Activated CD8-positive, alpha-beta T cell treated with anti-CD3 and anti-CD28 coated beads, Interleukin-2, amount 10 ng/mL, durations not matched to agents 7 days and 5 days (primary cell): ENCODE measurements around the gene BIN2. TPM values are rescaled to one million over a fixed set of nuclear protein-coding genes. Genes with fewer than 3 reads are reported as not detected.
"Not testable (repeated sequence)": the region's sequence is repeated elsewhere in the genome, so short reads cannot be mapped to it uniquely, and the experiment has no call there.

ENCODE experiments used
- ATAC-seq: fragments of 150-1000 bp; cut with Tn5 transposase; one replicate; pipeline ENCODE4 v1.10.0; 2021; ENCODE audit warnings: moderate library complexity
- CTCF ChIA-PET: fragments of 350-600 bp; sonication (Branson Sonifier 250); formaldehyde crosslinking; loops from one replicate; lab custom pipeline; 2021; ENCODE audit warnings: antibody characterized with exemption; lab: Charles Lee
- POLR2A ChIA-PET: fragments of 350-600 bp; sonication (Branson Sonifier 250); formaldehyde crosslinking; loops from one replicate; lab custom pipeline; 2021; ENCODE audit warnings: antibody characterized with exemption; lab: Charles Lee
- DNase-seq: peaks from one replicate; pipeline ENCODE4 v3.0.0-alpha.2; 2020
- H3K27ac Mint-ChIP-seq: one replicate; pipeline ENCODE4 v1.8.0; 2021; ENCODE audit warnings: mild to moderate bottlenecking, mixed read lengths
- H3K27me3 Mint-ChIP-seq: one replicate; pipeline ENCODE4 v1.8.0; 2021; ENCODE audit warnings: low read depth, mixed read lengths
- H3K36me3 Mint-ChIP-seq: one replicate; pipeline ENCODE4 v1.8.0; 2021; ENCODE audit warnings: low read depth, mixed read lengths
- H3K4me1 Mint-ChIP-seq: one replicate; pipeline ENCODE4 v1.8.0; 2021; ENCODE audit warnings: low read depth, mixed read lengths
- H3K4me3 Mint-ChIP-seq: one replicate; pipeline ENCODE4 v1.8.0; 2021; ENCODE audit warnings: mild to moderate bottlenecking, mixed read lengths
- H3K9me3 Mint-ChIP-seq: one replicate; pipeline ENCODE4 v1.8.0; 2022; ENCODE audit warnings: mixed read lengths; ENCODE audit not compliant: insufficient read depth
- total RNA-seq, 2 experiments: library from RNA; stranded (reverse); gene quantifications; one replicate each; pipeline ENCODE4 v1.2.3, GENCODE V29; 2021

The BIN2 gene
- total RNA-seq, 2 experiments from 2014 or later, result 158 to 161 TPM

DNA sequence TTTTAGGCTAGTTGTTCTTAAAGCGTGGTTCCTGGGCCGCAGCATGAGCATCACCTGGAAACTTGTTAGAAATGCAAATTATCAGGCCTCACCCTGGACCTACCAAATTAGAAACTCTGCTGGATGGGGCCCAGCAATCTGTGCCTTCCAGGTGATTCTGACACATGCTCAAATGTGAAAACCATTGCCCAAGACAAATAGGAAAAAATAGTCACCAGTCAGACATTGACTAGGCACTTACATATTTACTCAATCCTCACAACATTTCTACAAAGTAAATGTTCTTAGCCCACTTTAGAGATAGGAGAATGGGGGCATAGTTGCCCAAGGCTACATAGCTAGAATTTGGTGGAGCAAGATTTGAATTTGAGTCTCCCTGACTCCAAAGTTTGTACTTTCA, 19.2 kb upstream of the BIN2 start:
- H3K27me3 Mint-ChIP-seq, result no peaks in the 10 kb centered on the region
- no peak overlapping the region for H3K4me3 Mint-ChIP-seq
- DNase-seq, result no peak
- H3K36me3 Mint-ChIP-seq, result no peaks in the 10 kb centered on the region
- no peak overlapping the region for H3K27ac Mint-ChIP-seq
- ChIA-PET POLR2A (no interaction called here), CTCF (interaction anchor here (0.9 to 8.0 kb wide), 7 partner anchors 10 to 577 kb away, joined by 3 to 86 read pairs (median 8); partner anchors contain the start of genes BIN2 and SMAGP)
- no peaks in the 10 kb centered on the region for H3K9me3 Mint-ChIP-seq
- H3K4me1 Mint-ChIP-seq, result peaks cover 9% of the 10 kb centered on the region
- ATAC-seq, result no peak

DNA sequence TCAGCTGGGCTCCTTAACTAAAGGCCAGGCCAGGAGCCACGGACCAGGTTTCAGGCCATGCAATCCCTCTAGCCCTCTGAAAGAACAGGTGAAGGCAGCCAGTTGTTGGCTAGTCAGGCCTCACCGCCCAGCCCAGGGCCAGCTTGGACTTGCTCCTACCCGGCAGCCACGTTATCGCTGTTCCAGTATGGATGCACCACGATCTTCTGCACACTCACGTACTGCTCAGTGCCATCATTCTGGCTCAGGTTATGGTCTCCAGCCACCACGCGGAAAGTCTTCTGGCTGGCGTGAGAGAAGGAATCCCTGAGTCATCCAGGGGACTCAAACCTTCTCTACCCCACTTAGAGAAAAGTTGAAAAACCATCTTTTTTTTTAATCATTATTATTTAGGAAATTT, 18.4 kb upstream of the BIN2 start:
- Mint-ChIP-seq H3K9me3 (no peaks in the 10 kb centered on the region), H3K4me1 (peaks cover 9% of the 10 kb centered on the region), H3K27me3 (no peaks in the 10 kb centered on the region), H3K36me3 (no peaks in the 10 kb centered on the region), H3K4me3 (no peak overlapping the region), H3K27ac (no peak overlapping the region)
- POLR2A ChIA-PET, result interaction anchor here (1.2 kb wide), 1 partner anchor 12 kb away, joined by 3 read pairs; no protein-coding TSS in a partner anchor
- CTCF ChIA-PET, result interaction anchor here (0.6 to 8.0 kb wide), 10 partner anchors 10 to 1592 kb away, joined by 3 to 86 read pairs (median 16); partner anchors contain the start of genes BIN2, DAZAP2, LETMD1 and SMAGP
- DNase-seq (no peak), ATAC-seq (no peak)

DNA sequence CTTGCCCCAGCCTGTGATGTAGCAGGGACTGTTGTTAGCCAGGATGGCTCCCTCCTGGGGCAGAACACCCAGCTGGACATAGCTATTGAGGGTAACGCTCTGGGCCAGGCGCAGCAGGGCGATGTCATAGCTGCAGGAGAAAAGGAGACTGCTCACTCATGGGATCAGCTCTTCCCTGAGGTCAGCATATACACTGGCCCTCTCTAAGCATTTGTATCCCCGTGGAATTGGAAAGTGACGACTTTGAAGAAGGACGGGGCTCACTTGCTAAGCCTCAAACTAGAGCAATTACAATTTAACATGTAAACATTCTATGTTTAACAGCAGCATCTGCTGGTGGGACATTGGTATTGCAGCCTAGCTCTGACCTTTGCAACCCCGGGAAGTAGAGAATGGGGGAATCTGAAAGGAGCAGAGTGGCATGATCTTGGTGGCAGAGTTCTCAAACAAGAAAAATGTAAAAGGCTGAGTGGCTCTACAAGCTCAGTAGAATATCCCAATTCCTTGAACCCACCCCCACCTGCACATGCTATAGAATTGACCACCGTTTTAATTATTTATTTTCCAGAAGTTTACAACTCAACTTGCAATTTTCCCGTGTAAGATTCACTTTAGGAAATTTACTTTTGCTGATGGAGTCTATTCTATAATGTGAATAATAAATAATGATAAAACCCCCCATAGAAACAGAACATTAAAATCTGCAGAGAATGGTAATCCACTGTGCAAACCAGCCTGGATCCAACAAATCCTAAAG, 17.5 kb upstream of the BIN2 start:
- ChIA-PET CTCF (interaction anchor here (0.6 to 8.0 kb wide), 62 partner anchors 9 to 837 kb away, joined by 3 to 86 read pairs (median 5); partner anchors contain the start of genes BIN2, DAZAP2, DIP2B and LETMD1), POLR2A (interaction anchor here (1.0 to 1.6 kb wide), 5 partner anchors 13 to 293 kb away, joined by 3 to 8 read pairs (median 6); partner anchors contain the start of genes BIN2 and LETMD1)
- ATAC-seq, result peak; percentile 86
- H3K27me3 Mint-ChIP-seq, result no peaks in the 10 kb centered on the region
- no peaks in the 10 kb centered on the region for H3K9me3 Mint-ChIP-seq
- H3K4me3 Mint-ChIP-seq, result no peak overlapping the region
- H3K4me1 Mint-ChIP-seq, result peaks cover 9% of the 10 kb centered on the region
- peak; percentile 81 for DNase-seq
- H3K36me3 Mint-ChIP-seq, result no peaks in the 10 kb centered on the region
- peak overlapping the region; percentile 65 for H3K27ac Mint-ChIP-seq

DNA sequence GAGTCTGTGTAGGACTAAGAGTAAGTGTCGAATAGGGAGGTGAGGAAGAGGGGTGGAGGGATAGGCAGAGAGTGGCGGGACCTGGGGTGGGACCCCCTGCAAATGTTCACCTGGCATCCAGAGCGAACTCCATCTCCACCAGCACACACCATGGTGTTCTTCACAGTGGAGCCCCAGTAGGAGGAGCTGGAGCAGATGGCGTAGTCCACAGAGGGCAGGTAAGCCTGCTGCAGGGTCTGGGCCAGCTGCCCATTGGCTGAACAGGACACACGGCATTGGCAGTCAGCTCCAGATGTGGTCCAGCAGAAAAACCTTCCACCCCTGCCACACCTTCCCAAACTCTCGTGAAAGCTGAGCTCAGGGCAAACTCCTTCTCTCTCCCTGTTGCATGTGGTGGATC, 15.8 kb upstream of the BIN2 start:
- H3K36me3 Mint-ChIP-seq, result no peaks in the 10 kb centered on the region
- H3K4me1 Mint-ChIP-seq, result peaks cover 9% of the 10 kb centered on the region
- H3K27me3 Mint-ChIP-seq, result no peaks in the 10 kb centered on the region
- no peak overlapping the region for H3K27ac Mint-ChIP-seq
- ChIA-PET POLR2A (interaction anchor here (0.6 kb wide), 1 partner anchor 1090 kb away, joined by 4 read pairs; no protein-coding TSS in a partner anchor), CTCF (interaction anchor here (1.2 to 8.0 kb wide), 9 partner anchors 10 to 575 kb away, joined by 3 to 86 read pairs (median 22); partner anchors contain the start of genes BIN2 and SMAGP)
- DNase-seq, result no peak
- no peak for ATAC-seq
- H3K9me3 Mint-ChIP-seq, result no peaks in the 10 kb centered on the region
- no peak overlapping the region for H3K4me3 Mint-ChIP-seq

DNA sequence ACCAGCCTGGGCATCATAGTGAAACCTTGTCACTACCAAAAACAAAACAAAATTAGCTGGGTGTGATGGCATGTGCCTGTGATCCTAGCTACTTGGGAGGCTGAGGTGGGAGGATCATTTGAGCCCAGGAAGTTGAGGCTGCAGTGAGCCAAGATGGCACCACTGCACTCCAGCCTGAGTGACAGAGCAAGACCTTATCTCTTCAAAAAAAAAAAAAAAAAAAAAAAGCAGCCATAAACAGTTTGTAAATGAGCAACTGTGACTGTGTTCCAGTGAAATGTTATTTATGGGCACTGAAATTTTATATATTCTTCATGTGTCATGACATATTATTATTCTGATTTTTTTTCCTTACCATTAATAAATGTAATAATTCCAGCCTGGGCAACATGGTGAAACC, 13.4 kb upstream of the BIN2 start:
- POLR2A ChIA-PET, H3K27ac Mint-ChIP-seq, DNase-seq, H3K9me3 Mint-ChIP-seq, ATAC-seq, H3K27me3 Mint-ChIP-seq, H3K4me1 Mint-ChIP-seq, H3K36me3 Mint-ChIP-seq, H3K4me3 Mint-ChIP-seq: not testable (repeated sequence)
- CTCF ChIA-PET, result interaction anchor here (8.0 kb wide), 1 partner anchor 17 kb away, joined by 86 read pairs; the partner anchor contains the start of gene BIN2

DNA sequence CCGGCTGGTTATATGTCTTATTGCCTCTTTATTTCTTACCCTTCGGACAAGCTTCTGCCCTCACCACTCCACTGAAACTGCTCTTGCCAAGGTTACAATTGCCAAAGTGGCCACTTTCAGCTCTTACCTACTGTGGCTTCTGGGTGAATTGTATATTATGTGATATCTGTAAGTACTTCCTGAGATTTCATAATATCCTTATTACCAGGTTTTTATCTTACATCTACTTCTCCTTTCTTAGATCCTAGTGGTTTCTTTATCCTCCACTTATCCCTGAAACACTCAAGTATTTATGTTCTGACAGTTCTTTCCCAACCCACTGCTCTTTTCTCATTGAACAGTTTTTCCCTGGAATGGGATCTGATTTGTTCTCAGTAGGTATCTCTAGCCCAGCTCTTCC, 12.0 kb upstream of the BIN2 start:
- no peaks in the 10 kb centered on the region for H3K4me1 Mint-ChIP-seq
- H3K27me3 Mint-ChIP-seq, result no peaks in the 10 kb centered on the region
- H3K9me3 Mint-ChIP-seq, result no peaks in the 10 kb centered on the region
- no peak overlapping the region for H3K27ac Mint-ChIP-seq
- POLR2A ChIA-PET, result interaction anchor here (0.6 to 1.1 kb wide), 2 partner anchors 13 to 16 kb away, joined by 3 to 5 read pairs; no protein-coding TSS in a partner anchor
- DNase-seq (no peak), ATAC-seq (no peak)
- H3K4me3 Mint-ChIP-seq, result no peak overlapping the region
- no peaks in the 10 kb centered on the region for H3K36me3 Mint-ChIP-seq
- CTCF ChIA-PET, result interaction anchor here (1.1 to 8.0 kb wide), 3 partner anchors 9 to 67 kb away, joined by 3 to 86 read pairs (median 4); partner anchors contain the start of gene BIN2

DNA sequence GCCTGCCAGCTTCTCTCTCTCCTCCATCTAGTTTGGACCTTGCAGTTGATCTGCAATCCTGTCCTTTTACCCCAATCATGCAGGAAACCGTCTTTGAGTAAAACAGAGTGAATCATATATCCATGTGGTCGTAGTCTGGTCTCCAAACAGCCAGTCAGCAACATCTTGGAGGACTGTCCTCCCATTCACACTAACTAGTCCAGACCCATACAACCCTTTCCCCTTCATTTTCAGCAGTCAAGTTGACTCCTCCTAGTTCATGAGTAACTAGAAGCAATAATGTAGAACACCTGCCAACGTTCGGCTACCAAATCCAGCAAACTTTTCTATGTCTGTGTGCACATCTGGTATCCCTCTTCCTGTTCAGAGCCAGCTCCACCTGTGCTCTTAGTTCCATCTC, 10.8 kb upstream of the BIN2 start:
- DNase-seq (no peak), ATAC-seq (no peak)
- Mint-ChIP-seq H3K27me3 (no peaks in the 10 kb centered on the region), H3K27ac (no peak overlapping the region), H3K4me1 (peaks cover 6% of the 10 kb centered on the region), H3K9me3 (no peaks in the 10 kb centered on the region), H3K36me3 (no peaks in the 10 kb centered on the region), H3K4me3 (no peak overlapping the region)
- CTCF ChIA-PET, result interaction anchor here (1.0 to 1.3 kb wide), 2 partner anchors 8 to 72 kb away, joined by 3 to 4 read pairs; no protein-coding TSS in a partner anchor
- POLR2A ChIA-PET, result interaction anchor here (0.6 to 0.8 kb wide), 2 partner anchors 94 to 294 kb away, joined by 3 read pairs; no protein-coding TSS in a partner anchor

DNA sequence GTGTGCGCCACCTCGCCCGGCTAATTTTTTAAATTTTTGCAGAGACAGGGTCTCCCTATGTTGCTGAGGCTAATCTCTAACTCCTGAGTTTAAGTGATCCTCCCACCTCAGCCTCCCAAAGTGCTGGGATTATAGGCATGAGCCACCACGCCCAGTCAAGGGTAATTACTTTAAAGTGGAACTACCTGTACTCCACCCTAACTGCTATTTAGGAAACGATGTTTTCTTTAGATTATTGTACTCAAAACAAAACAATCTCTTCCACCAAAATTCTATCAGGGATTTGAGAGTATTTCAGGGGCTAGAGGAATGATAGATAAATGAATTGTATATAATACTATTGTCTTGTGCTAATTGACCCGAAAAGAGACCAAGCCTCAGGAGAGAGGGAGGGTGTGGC, 9.6 kb upstream of the BIN2 start:
- Mint-ChIP-seq H3K9me3 (no peaks in the 10 kb centered on the region), H3K4me3 (no peak overlapping the region), H3K36me3 (no peaks in the 10 kb centered on the region), H3K27ac (peak overlapping the region; percentile 14), H3K27me3 (no peaks in the 10 kb centered on the region), H3K4me1 (peaks cover 17% of the 10 kb centered on the region)
- CTCF ChIA-PET, result interaction anchor here (1.0 to 2.3 kb wide), 2 partner anchors 7 to 64 kb away, joined by 3 to 8 read pairs; no protein-coding TSS in a partner anchor
- ATAC-seq, result no peak
- DNase-seq, result no peak
- POLR2A ChIA-PET, result no interaction called here

DNA sequence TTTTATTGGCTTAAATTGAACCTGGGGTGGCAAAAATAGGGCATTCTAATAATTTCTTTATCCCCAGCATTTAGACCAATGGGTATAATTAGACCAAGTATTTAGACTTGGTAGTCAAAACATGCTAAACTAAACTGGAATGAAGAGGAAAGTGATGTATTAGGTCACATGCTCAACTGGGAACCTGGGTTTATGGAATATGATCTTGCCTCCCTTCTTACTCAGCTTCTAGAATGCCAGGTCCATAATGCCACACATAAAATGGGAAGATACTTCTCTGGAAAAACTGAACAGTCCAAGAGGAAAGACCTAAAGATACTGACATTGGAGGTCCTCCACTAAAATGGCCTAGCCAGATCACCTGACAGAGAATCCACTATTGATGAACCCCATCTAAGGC, 6.2 kb upstream of the BIN2 start:
- H3K9me3 Mint-ChIP-seq, result no peaks in the 10 kb centered on the region
- H3K4me1 Mint-ChIP-seq, result peaks cover 49% of the 10 kb centered on the region
- ChIA-PET POLR2A (interaction anchor here (1.1 kb wide), 1 partner anchor 92 kb away, joined by 3 read pairs; the partner anchor contains the start of gene DAZAP2), CTCF (interaction anchor here (0.8 to 1.8 kb wide), 4 partner anchors 11 to 78 kb away, joined by 3 to 22 read pairs (median 3); partner anchors contain the start of gene SMAGP)
- DNase-seq (no peak), ATAC-seq (no peak)
- no peak overlapping the region for H3K4me3 Mint-ChIP-seq
- no peaks in the 10 kb centered on the region for H3K27me3 Mint-ChIP-seq
- H3K36me3 Mint-ChIP-seq, result no peaks in the 10 kb centered on the region
- H3K27ac Mint-ChIP-seq, result peak overlapping the region; percentile 8

DNA sequence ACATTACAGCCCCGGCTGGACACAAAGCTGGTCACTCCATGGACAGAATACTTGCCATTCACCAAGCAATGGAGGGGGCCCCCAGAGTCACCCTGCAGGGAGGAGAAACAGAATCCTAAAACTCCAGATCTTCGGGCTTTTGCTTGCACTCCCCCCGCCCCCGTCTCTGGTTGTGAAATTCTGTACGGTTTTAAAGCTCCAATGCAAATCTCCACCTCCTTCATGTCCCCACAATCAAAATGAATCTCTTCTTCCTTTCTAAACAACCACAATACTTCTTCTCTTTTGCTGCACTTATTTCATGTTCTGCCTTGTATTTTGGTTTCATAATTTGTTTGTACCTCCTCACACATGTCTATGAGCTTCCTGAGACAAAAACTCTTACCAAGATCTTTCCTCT, 5.8 kb upstream of the BIN2 start:
- DNase-seq (no peak), ATAC-seq (no peak)
- Mint-ChIP-seq H3K4me3 (peak overlapping the region; percentile 8), H3K36me3 (peaks cover 3% of the 10 kb centered on the region), H3K27me3 (no peaks in the 10 kb centered on the region), H3K4me1 (peaks cover 53% of the 10 kb centered on the region), H3K27ac (peak overlapping the region; percentile 8), H3K9me3 (no peaks in the 10 kb centered on the region)
- ChIA-PET CTCF (interaction anchor here (0.8 to 1.8 kb wide), 3 partner anchors 11 to 77 kb away, joined by 3 to 22 read pairs (median 3); no protein-coding TSS in a partner anchor), POLR2A (interaction anchor here (1.1 kb wide), 1 partner anchor 91 kb away, joined by 3 read pairs; the partner anchor contains the start of gene DAZAP2)

DNA sequence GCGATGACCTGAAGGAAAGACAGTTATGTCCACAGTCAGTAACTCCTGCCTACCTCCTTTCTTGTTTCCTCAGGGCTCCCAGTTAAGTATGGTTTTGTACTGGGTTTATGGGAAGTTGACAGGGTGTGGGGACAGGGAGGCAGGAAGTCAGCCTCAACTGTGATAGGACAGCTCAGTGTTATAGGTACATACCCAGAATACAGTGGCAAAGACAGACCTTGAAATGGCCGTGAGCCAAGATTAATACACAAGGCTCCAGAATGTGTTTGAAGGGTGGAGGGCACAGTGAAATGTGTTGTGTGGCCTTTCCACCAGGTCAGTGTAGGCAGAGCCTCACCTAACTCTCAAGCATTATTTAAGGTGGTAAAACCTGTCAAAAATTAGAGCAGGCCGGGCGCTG, 4.6 kb upstream of the BIN2 start:
- POLR2A ChIA-PET, result no interaction called here
- peaks cover 61% of the 10 kb centered on the region for H3K4me1 Mint-ChIP-seq

More for the DNA sequence above, 4.6 kb upstream of the BIN2 start:
- ATAC-seq (no peak), DNase-seq (no peak)
- Mint-ChIP-seq H3K27ac (no peak overlapping the region), H3K4me3 (no peak overlapping the region), H3K36me3 (peaks cover 5% of the 10 kb centered on the region), H3K9me3 (no peaks in the 10 kb centered on the region), H3K27me3 (no peaks in the 10 kb centered on the region)
- CTCF ChIA-PET, result interaction anchor here (1.4 kb wide), 1 partner anchor 23 kb away, joined by 3 read pairs; no protein-coding TSS in a partner anchor
